ENCODE measurements around the gene DENND6A.

Gene DENND6A

GRCh38 chr3:57730682-57731081 is 37.8 kb upstream of the DENND6A start:
- no peak for DNase-seq (ENCODE audit: low read depth)
- no peak for TF ChIP-seq CTCF (IDR thresholded peaks at IDR 0.05; ENCODE audit: insufficient read depth, low read depth, low read length, missing control alignments)
- no peak overlapping the region for H3K4me3 ChIP-seq (ENCODE audit: low read length)

GRCh38 chr3:57729334-57730045 is 36.6 kb upstream of the DENND6A start:
- H3K4me3 ChIP-seq (ENCODE audit: low read length), result no peak overlapping the region
- DNase-seq (ENCODE audit: low read depth), result no peak

GRCh38 chr3:57727106-57727505 is 34.2 kb upstream of the DENND6A start:
- no peak overlapping the region for H3K4me3 ChIP-seq (ENCODE audit: low read length)
- no peak for TF ChIP-seq CTCF (IDR thresholded peaks at IDR 0.05; ENCODE audit: insufficient read depth, low read depth, low read length, missing control alignments)
- peak; percentile 88 for DNase-seq (ENCODE audit: low read depth)

More at GRCh38 chr3:57729334-57730045, 36.6 kb upstream of the DENND6A start:
- no peak for TF ChIP-seq CTCF (IDR thresholded peaks at IDR 0.05; ENCODE audit: insufficient read depth, low read depth, low read length, missing control alignments)

- H3K4me3 ChIP-seq (ENCODE audit: low read length), result no peak overlapping the region
- no peak for DNase-seq (ENCODE audit: low read depth)
- TF ChIP-seq CTCF (IDR thresholded peaks at IDR 0.05; ENCODE audit: insufficient read depth, low read depth, low read length, missing control alignments), result no peak
These were observed 33.5 kb upstream of the DENND6A start for GRCh38 chr3:57726397-57726796.

GRCh38 chr3:57718118-57718517 is 25.2 kb upstream of the DENND6A start:
- no peak overlapping the region for H3K4me3 ChIP-seq (ENCODE audit: low read length)
- no peak for TF ChIP-seq CTCF (IDR thresholded peaks at IDR 0.05; ENCODE audit: insufficient read depth, low read depth, low read length, missing control alignments)
- no peak for DNase-seq (ENCODE audit: low read depth)

GRCh38 chr3:57717205-57717868 is 24.5 kb upstream of the DENND6A start:
- TF ChIP-seq CTCF (IDR thresholded peaks at IDR 0.05; ENCODE audit: insufficient read depth, low read depth, low read length, missing control alignments), result no peak
- no peak for DNase-seq (ENCODE audit: low read depth)
- H3K4me3 ChIP-seq (ENCODE audit: low read length), result no peak overlapping the region

Data from epithelial cell of esophagus (primary cell).